Ishikawa (cell line): Measurements from ENCODE around the gene DUSP12.

ENCODE experiments used
- CEBPB ChIP-seq: IDR thresholded peaks from 2 replicates; pipeline ENCODE4 v1.6.1; 2012
- CREB1 ChIP-seq: IDR thresholded peaks from 2 replicates; pipeline ENCODE4 v1.6.1; 2012; ENCODE audit warnings: low read depth
- EGR1 ChIP-seq: IDR thresholded peaks from 2 replicates; pipeline ENCODE4 v1.6.1; 2012
- EP300 ChIP-seq: IDR thresholded peaks from 2 replicates; pipeline ENCODE4 v1.6.1; 2012; ENCODE audit warnings: borderline replicate concordance
- FOXM1 ChIP-seq: IDR thresholded peaks from 2 replicates; pipeline ENCODE4 v1.6.1; 2012; ENCODE audit warnings: low read depth, borderline replicate concordance
- NFIC ChIP-seq: IDR thresholded peaks from 2 replicates; pipeline ENCODE4 v1.6.1; 2012
- RAD21 ChIP-seq: IDR thresholded peaks from 2 replicates; pipeline ENCODE4 v1.6.1; 2012; ENCODE audit warnings: low read depth
- TAF1 ChIP-seq: IDR thresholded peaks from 2 replicates; pipeline ENCODE4 v1.6.1; 2012; ENCODE audit warnings: low read depth, mild to moderate bottlenecking
- TCF12 ChIP-seq: IDR thresholded peaks from 2 replicates; pipeline ENCODE4 v1.6.1; 2012; ENCODE audit warnings: low read depth
- TEAD4 ChIP-seq: IDR thresholded peaks from 2 replicates; pipeline ENCODE4 v1.6.1; 2012
- YY1 ChIP-seq: IDR thresholded peaks from 2 replicates; pipeline ENCODE4 v1.6.1; 2012; ENCODE audit warnings: low read depth
- ZBTB7A ChIP-seq: IDR thresholded peaks from 2 replicates; pipeline ENCODE4 v1.6.1; 2012; ENCODE audit warnings: low read depth
- TF ChIP-seq, protein P1 (sequence below): IDR thresholded peaks from 2 replicates; pipeline ENCODE4 v1.6.1; 2012; ENCODE audit warnings: low read depth, mild to moderate bottlenecking
- TF ChIP-seq, protein P2 (sequence below): IDR thresholded peaks from 2 replicates; pipeline ENCODE4 v1.6.1; 2012
- TF ChIP-seq, protein P3 (sequence below): IDR thresholded peaks from 2 replicates; pipeline ENCODE4 v1.6.1; 2012

Gene DUSP12

DNA sequence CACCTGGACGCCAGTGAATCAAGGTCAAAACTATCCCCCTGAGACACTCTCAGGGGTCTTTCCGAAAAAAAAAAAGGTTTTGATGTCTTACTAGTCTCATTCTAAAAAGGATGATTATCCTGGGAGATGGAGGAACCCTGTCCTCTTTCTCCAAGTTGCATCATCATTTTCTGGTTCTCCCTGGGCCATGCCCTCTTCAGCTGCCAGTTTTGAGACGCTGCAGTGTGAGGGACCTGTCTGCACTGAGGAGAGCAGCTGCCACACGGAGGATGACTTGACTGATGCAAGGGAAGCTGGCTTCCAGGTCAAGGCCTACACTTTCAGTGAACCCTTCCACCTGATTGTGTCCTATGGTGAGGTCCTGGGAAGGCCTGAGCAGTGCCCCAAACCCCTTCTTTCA, 39.0 kb upstream of the DUSP12 start:
- TF ChIP-seq ZBTB7A (no peak), EP300 (no peak), CREB1 (no peak), RAD21 (no peak), FOXM1 (no peak)
- TF ChIP-seq, protein P1, sequence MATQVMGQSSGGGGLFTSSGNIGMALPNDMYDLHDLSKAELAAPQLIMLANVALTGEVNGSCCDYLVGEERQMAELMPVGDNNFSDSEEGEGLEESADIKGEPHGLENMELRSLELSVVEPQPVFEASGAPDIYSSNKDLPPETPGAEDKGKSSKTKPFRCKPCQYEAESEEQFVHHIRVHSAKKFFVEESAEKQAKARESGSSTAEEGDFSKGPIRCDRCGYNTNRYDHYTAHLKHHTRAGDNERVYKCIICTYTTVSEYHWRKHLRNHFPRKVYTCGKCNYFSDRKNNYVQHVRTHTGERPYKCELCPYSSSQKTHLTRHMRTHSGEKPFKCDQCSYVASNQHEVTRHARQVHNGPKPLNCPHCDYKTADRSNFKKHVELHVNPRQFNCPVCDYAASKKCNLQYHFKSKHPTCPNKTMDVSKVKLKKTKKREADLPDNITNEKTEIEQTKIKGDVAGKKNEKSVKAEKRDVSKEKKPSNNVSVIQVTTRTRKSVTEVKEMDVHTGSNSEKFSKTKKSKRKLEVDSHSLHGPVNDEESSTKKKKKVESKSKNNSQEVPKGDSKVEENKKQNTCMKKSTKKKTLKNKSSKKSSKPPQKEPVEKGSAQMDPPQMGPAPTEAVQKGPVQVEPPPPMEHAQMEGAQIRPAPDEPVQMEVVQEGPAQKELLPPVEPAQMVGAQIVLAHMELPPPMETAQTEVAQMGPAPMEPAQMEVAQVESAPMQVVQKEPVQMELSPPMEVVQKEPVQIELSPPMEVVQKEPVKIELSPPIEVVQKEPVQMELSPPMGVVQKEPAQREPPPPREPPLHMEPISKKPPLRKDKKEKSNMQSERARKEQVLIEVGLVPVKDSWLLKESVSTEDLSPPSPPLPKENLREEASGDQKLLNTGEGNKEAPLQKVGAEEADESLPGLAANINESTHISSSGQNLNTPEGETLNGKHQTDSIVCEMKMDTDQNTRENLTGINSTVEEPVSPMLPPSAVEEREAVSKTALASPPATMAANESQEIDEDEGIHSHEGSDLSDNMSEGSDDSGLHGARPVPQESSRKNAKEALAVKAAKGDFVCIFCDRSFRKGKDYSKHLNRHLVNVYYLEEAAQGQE: no peak
- TF ChIP-seq, protein P2, sequence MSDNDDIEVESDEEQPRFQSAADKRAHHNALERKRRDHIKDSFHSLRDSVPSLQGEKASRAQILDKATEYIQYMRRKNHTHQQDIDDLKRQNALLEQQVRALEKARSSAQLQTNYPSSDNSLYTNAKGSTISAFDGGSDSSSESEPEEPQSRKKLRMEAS: no peak
- TF ChIP-seq, protein P3, sequence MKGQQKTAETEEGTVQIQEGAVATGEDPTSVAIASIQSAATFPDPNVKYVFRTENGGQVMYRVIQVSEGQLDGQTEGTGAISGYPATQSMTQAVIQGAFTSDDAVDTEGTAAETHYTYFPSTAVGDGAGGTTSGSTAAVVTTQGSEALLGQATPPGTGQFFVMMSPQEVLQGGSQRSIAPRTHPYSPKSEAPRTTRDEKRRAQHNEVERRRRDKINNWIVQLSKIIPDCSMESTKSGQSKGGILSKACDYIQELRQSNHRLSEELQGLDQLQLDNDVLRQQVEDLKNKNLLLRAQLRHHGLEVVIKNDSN: no peak

DNA sequence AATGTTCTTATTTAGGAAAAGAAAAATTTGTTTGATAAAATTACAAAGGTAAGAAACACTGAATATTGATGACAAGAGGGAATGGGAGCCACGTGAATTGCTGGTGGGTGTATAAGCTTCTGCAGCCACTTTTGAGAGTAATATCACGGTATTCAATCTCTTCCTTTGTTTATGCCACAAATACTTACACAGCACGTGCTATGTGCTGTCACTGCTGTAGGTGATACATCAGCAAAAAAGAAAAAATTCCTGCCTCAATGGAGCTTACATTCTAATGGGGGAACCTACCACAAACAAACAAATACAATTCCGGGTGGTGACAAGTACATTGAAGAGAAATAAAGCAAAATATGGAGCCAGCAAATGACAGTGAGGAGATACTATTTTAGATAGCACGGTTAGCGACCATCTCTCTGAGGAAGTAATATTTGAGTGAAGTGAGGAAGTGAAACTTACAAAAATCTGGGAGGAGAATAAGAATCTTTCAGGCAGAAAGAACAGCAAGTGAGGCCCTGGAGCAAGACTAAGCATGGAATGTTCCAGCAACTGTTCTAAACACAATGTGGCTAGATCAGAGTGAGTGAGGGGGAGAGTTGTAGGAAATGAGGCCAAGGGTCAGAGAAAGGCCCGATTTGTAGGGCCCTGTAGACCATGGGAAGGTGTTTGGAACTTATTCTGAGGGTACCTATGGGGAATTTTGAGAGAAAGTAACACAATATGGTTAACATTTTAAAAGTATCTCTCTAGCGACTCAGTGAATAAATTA, 30.8 kb upstream of the DUSP12 start:
- no peak for TF ChIP-seq NFIC
- TF ChIP-seq YY1: no peak
- no peak for TF ChIP-seq FOXM1
- TF ChIP-seq EP300: no peak
- TF ChIP-seq, protein P3: no peak
- no peak for TF ChIP-seq CEBPB
- TF ChIP-seq, protein P2: no peak

DNA sequence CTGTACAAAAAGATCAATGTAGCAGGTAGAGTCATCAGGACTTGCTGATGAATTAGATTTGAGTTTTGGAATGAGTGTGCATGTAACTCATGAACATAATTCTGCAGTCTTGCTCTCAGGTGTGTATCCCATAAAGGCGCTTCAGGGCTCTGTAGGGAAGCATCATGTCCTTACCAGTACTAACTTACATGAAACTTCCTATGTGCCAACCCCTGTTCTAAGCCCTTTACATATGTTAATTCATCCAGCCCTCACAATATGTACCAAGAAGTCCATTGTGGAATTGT, 30.3 kb upstream of the DUSP12 start:
- TF ChIP-seq CREB1 (no peak), TAF1 (no peak), YY1 (no peak), FOXM1 (no peak)
- TF ChIP-seq, protein P1: no peak
- TF ChIP-seq, protein P2: no peak

DNA sequence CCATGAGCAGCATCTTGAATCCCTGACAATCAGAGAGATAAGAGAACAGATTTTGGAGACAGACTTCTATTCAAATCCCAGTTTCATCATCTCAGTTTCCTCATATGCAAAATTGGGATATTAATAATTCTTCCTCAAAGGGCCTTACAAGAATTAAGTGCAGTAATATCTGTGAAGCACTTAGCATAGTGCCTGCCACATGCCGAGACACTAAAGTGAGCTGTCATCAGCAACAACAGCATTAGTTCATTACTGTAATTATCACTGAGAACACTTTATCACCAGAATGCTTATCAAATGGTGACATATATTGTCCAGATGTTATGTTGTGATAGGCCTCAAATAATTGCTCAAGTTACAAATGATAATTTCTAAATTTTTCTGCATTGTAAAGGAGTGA, 29.2 kb upstream of the DUSP12 start:
- TF ChIP-seq NFIC: no peak
- no peak for TF ChIP-seq CEBPB
- no peak for TF ChIP-seq TCF12
- no peak for TF ChIP-seq CREB1
- TF ChIP-seq, protein P1: no peak
- TF ChIP-seq YY1: no peak

DNA sequence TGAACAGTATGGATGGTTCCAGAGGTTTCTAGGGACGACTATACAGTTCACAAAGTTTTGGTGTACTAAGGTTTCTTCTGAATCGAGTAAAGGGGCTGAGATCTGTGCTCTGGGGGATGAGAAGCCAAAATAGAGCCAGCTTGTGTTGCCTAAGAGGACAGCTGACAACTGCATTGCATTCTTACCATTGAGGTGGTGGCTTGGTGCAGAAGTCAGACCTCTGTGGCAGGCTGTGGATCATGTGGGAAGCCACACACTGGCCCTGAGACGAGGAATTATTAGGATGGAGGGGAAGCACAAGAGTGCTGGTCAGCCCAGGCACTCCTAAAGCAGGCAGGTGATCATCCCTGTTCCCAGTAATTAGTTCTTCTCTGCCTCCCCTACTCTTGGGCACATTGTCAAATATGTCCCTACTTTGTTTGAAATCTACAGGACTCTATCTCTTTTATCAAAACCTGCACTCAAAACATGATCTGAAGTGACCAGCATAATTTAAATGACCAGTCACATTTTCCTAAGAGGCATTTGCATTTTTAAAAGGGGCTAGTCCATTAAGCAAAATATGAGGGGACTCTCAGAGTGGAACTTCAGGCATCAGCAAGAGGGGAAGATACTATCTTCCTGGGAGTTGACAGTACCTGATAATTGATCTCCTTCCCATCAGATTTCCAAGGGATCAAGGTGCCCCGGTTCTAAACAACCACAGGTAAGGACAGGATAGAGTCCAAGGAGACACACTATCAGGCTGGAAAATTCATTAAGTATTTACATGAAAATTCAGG, 28.4 kb upstream of the DUSP12 start, which contains the start of gene FCRLB:
Gene FCRLB (plus strand): TSS at position 589 of the 782 bp plus-strand sequence. CDS start 1,129 bp downstream, outside the sequence.
- no peak for TF ChIP-seq FOXM1
- no peak for TF ChIP-seq ZBTB7A
- no peak for TF ChIP-seq TEAD4
- TF ChIP-seq EGR1: no peak
- no peak for TF ChIP-seq EP300
- TF ChIP-seq TAF1: no peak
- no peak for TF ChIP-seq CEBPB
- TF ChIP-seq, protein P1: no peak
- TF ChIP-seq, protein P2: no peak
- TF ChIP-seq YY1: no peak
- TF ChIP-seq RAD21: no peak
- no peak for TF ChIP-seq CREB1
- no peak for TF ChIP-seq TCF12
- no peak for TF ChIP-seq NFIC
- TF ChIP-seq, protein P3: no peak
